ENCODE measurements around the gene ADCY9. TPM values are rescaled to one million over a fixed set of nuclear protein-coding genes. Genes with fewer than 3 reads are reported as not detected.

Gene ADCY9
- total RNA-seq, 5 donors from 2014 or later (not counting 1 experiment from before 2014, with no cell fraction given) = 7.9 to 15.7 (median 11.6) TPM

DNA sequence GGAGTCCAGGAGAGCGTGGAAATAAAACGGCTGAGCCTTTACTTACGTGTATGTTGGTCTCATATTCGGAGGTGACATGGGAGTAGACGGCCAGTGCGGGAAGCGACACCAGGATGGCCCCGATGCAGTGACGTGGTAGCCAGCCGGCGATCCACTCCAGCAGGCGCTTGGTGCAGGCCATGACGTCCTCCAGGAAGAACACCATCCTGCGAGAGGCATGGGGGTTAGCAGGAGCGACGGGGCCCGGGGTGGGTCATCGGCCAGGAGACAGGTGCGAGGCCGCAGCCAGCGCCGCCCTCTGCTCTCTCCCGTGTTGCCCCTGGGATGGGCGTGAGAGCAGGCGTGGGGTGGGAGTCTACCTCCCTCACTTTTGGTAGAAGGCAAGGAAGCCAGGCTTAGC is 137.2 kb downstream of the ADCY9 start:
- Mint-ChIP-seq H3K27me3 (no peaks in the 10 kb centered on the region), H3K4me1 (peaks cover 7 to 9% (median 7%) of the 10 kb centered on the region in 3 donors), H3K36me3 (peaks cover 18% of the 10 kb centered on the region), H3K4me3 (no peak overlapping the region), H3K27ac (no peak overlapping the region), H3K9me3 (no peaks in the 10 kb centered on the region)
- no peak for ATAC-seq (replicated peaks in 1 of 4)
- 98% methylated on average over 25 of the region's 25 CpGs for WGBS (ENCODE audit: insufficient coverage)
- peaks cover 0 to 2% of the 10 kb centered on the region in 2 donors for H3K36me3 ChIP-seq (ENCODE audit: control insufficient read depth in 2 of 2, extremely low read depth in 1 of 2, insufficient read depth in 1 of 2, low read length in 1 of 2)
- H3K4me3 ChIP-seq (ENCODE audit: control insufficient read depth in 1 of 2, extremely low read depth in 1 of 2, low read length in 1 of 2) = no peak overlapping the region
- no peaks in the 10 kb centered on the region for H3K9me3 ChIP-seq
- no peak overlapping the region for H3K27ac ChIP-seq (ENCODE audit: low read length)
- DNase-seq = no peak
- ChIA-PET POLR2A (interaction anchor here in 1 of 2 donors (0.6 kb wide), 1 partner anchor 16 kb away, joined by 3 read pairs; no protein-coding TSS in a partner anchor), CTCF (interaction anchor here in 1 of 2 donors (1.2 kb wide), 1 partner anchor 16 kb away, joined by 3 read pairs; no protein-coding TSS in a partner anchor)
- peaks cover 0 to 8% of the 10 kb centered on the region in 2 experiments for H3K4me1 ChIP-seq (ENCODE audit: control insufficient read depth in 1 of 2, extremely low read depth in 1 of 2, insufficient read depth in 2 of 2, low read length in 2 of 2)
- no peaks in the 10 kb centered on the region for H3K27me3 ChIP-seq (replicated peaks in 1 of 2; ENCODE audit: control insufficient read depth in 2 of 2, extremely low read depth in 1 of 2, insufficient read depth in 2 of 2, low read length in 1 of 2)

DNA sequence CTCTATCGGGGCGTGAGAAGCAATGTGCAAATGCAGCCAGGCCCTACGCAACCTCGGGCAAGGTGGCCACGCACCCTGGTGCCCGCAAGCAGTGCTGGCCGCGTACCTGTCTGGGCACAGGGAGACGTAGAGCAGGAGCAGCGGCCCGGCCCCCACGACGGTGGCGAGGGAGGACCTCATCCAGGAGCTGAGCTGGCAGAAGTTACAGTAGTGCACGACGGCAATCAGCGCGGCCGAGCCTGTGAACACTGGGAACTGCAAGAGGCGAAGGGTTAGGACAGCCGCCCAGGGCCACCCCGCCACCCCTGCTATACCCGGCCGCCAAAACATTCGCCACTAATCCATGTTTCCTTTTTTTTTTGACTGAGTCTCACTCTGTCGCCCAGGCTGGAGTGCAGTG is 138.9 kb downstream of the ADCY9 start:
- Mint-ChIP-seq H3K9me3 (no peaks in the 10 kb centered on the region), H3K36me3 (peaks cover 15% of the 10 kb centered on the region), H3K4me3 (no peak overlapping the region), H3K4me1 (no peaks in the 10 kb centered on the region), H3K27me3 (no peaks in the 10 kb centered on the region), H3K27ac (no peak overlapping the region)
- Histone ChIP-seq H3K27ac (ENCODE audit: low read length) (no peak overlapping the region), H3K4me1 (ENCODE audit: control insufficient read depth in 1 of 2, extremely low read depth in 1 of 2, insufficient read depth in 2 of 2, low read length in 2 of 2) (no peaks in the 10 kb centered on the region), H3K36me3 (ENCODE audit: control insufficient read depth in 2 of 2, extremely low read depth in 1 of 2, insufficient read depth in 1 of 2, low read length in 1 of 2) (peaks cover 0 to 2% of the 10 kb centered on the region in 2 donors), H3K4me3 (ENCODE audit: control insufficient read depth in 1 of 2, extremely low read depth in 1 of 2, low read length in 1 of 2) (no peak overlapping the region), H3K9me3 (no peaks in the 10 kb centered on the region), H3K27me3 (replicated peaks in 1 of 2; ENCODE audit: control insufficient read depth in 2 of 2, extremely low read depth in 1 of 2, insufficient read depth in 2 of 2, low read length in 1 of 2) (no peaks in the 10 kb centered on the region)
- ATAC-seq (replicated peaks in 1 of 4) = no peak
- ChIA-PET CTCF (no interaction called here), POLR2A (no interaction called here)
- WGBS (ENCODE audit: insufficient coverage) = 88% methylated on average over 26 of the region's 26 CpGs
- no peak for DNase-seq

DNA sequence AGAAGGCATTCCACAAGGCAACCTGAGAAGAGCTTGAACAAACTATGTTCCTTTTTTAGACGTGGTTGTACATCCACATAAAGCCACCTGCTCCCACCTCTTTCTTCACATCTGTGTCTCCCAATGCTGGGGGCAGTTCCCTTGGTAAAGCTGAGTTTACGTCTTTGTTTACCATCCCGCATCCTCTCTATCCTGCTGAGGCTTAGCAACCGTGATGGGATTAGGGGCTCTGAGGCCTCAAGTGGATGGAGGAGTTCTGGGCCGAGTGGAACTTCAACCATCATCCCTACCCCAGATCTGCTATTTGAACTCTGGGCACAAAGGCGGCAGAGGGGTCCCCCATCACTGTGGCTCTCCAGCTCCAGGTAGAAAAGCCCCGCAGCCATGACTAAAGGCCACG is 141.5 kb downstream of the ADCY9 start:
- Mint-ChIP-seq H3K4me3 (no peak overlapping the region), H3K9me3 (no peaks in the 10 kb centered on the region), H3K27ac (no peak overlapping the region), H3K36me3 (peaks cover 15% of the 10 kb centered on the region), H3K27me3 (no peaks in the 10 kb centered on the region), H3K4me1 (no peaks in the 10 kb centered on the region)
- WGBS (ENCODE audit: insufficient coverage) = 89% methylated on average over 1 of the region's 8 CpGs
- CTCF ChIA-PET = no interaction called here
- Histone ChIP-seq H3K27me3 (replicated peaks in 1 of 2; ENCODE audit: control insufficient read depth in 2 of 2, extremely low read depth in 1 of 2, insufficient read depth in 2 of 2, low read length in 1 of 2) (no peaks in the 10 kb centered on the region), H3K4me1 (ENCODE audit: control insufficient read depth in 1 of 2, extremely low read depth in 1 of 2, insufficient read depth in 2 of 2, low read length in 2 of 2) (no peaks in the 10 kb centered on the region), H3K4me3 (ENCODE audit: control insufficient read depth in 1 of 2, extremely low read depth in 1 of 2, low read length in 1 of 2) (no peak overlapping the region), H3K36me3 (ENCODE audit: control insufficient read depth in 2 of 2, extremely low read depth in 1 of 2, insufficient read depth in 1 of 2, low read length in 1 of 2) (peaks cover 0 to 2% of the 10 kb centered on the region in 2 donors), H3K27ac (ENCODE audit: low read length) (no peak overlapping the region), H3K9me3 (no peaks in the 10 kb centered on the region)
- no peak for DNase-seq
- no peak for ATAC-seq (replicated peaks in 1 of 4)
- POLR2A ChIA-PET = no interaction called here

DNA sequence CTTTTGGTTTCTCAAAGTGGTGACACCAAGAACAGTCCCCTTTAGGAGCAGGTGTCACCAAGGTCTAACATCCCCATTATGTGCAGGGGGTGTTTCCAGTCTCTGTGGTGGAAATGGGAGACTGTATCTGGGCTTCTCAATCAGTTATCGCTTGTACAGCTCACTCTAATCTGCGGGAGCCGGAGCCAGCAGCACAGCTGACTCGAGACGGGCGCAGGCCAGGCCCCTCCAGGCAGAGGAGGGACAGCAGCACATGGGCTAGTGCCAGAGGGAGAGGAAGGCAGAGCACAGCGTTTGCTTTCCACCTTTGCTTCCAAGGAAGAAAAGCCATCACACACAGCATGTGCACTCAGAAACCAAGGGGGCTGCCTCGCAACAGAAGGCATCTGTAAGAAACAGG is 144.5 kb downstream of the ADCY9 start:
- CTCF ChIA-PET = no interaction called here
- Mint-ChIP-seq H3K27me3 (no peaks in the 10 kb centered on the region), H3K4me1 (no peaks in the 10 kb centered on the region), H3K36me3 (peaks cover 7% of the 10 kb centered on the region), H3K27ac (no peak overlapping the region), H3K4me3 (no peak overlapping the region), H3K9me3 (no peaks in the 10 kb centered on the region)
- no peaks in the 10 kb centered on the region for H3K36me3 ChIP-seq (ENCODE audit: control insufficient read depth in 2 of 2, extremely low read depth in 1 of 2, insufficient read depth in 1 of 2, low read length in 1 of 2)
- H3K27ac ChIP-seq (ENCODE audit: low read length) = no peak overlapping the region
- DNase-seq (no peak), ATAC-seq (replicated peaks in 1 of 4) (no peak)
- H3K27me3 ChIP-seq (replicated peaks in 1 of 2; ENCODE audit: control insufficient read depth in 2 of 2, extremely low read depth in 1 of 2, insufficient read depth in 2 of 2, low read length in 1 of 2) = no peaks in the 10 kb centered on the region
- POLR2A ChIA-PET = no interaction called here
- no peak overlapping the region for H3K4me3 ChIP-seq (ENCODE audit: control insufficient read depth in 1 of 2, extremely low read depth in 1 of 2, low read length in 1 of 2)
- WGBS (ENCODE audit: insufficient coverage) = 93% methylated on average over 6 of the region's 8 CpGs
- H3K9me3 ChIP-seq = no peaks in the 10 kb centered on the region
- no peaks in the 10 kb centered on the region for H3K4me1 ChIP-seq (ENCODE audit: control insufficient read depth in 1 of 2, extremely low read depth in 1 of 2, insufficient read depth in 2 of 2, low read length in 2 of 2)

DNA sequence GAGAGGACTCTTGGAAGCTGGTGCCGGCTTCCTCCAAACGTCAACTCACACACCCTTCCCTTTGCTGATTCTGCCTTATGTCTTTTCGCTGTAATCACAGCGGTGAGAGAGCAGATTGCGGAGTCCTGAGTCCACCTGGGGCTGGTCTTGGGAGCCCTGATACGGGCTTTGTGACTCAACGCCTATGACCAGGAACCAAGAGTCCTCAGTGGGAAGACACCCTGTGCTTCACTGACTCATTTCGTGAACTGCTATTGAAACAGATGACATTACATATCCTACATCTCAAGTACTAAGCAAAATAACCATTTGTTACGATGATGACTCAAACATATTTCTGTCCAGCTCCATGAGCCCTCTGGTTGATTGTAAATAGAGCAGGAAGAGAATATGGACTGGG is 145.0 kb downstream of the ADCY9 start:
- Mint-ChIP-seq H3K4me1 (no peaks in the 10 kb centered on the region), H3K27me3 (no peaks in the 10 kb centered on the region), H3K4me3 (no peak overlapping the region), H3K27ac (no peak overlapping the region), H3K9me3 (no peaks in the 10 kb centered on the region), H3K36me3 (peaks cover 11% of the 10 kb centered on the region)
- Histone ChIP-seq H3K4me1 (ENCODE audit: control insufficient read depth in 1 of 2, extremely low read depth in 1 of 2, insufficient read depth in 2 of 2, low read length in 2 of 2) (no peaks in the 10 kb centered on the region), H3K27me3 (replicated peaks in 1 of 2; ENCODE audit: control insufficient read depth in 2 of 2, extremely low read depth in 1 of 2, insufficient read depth in 2 of 2, low read length in 1 of 2) (no peaks in the 10 kb centered on the region), H3K27ac (ENCODE audit: low read length) (no peak overlapping the region), H3K9me3 (no peaks in the 10 kb centered on the region), H3K4me3 (ENCODE audit: control insufficient read depth in 1 of 2, extremely low read depth in 1 of 2, low read length in 1 of 2) (no peak overlapping the region), H3K36me3 (ENCODE audit: control insufficient read depth in 2 of 2, extremely low read depth in 1 of 2, insufficient read depth in 1 of 2, low read length in 1 of 2) (peaks cover 0 to under 1% of the 10 kb centered on the region in 2 donors)
- CTCF ChIA-PET = no interaction called here
- DNase-seq = no peak
- no peak for ATAC-seq (replicated peaks in 1 of 4)
- POLR2A ChIA-PET = no interaction called here
- WGBS (ENCODE audit: insufficient coverage) = 84% methylated on average over 7 of the region's 9 CpGs

DNA sequence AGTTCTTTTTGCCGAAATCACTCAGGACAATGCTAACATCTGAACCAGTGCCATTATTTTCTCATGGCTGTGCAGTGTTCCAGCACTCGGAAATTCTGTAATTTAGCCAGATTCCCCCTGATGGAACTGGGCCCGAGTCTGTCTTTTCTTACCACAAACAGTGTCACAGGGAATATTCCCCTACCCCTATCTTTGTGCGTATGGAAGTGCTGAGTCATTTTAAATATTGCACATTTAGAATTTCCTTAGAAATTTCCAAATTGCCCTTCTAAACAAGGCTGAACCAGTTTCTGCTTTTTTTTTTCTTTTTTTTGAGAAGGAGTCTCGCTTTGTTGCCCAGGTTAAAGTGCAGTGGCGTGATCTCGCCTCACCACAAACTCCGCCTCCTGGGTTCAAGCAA is 147.7 kb downstream of the ADCY9 start:
- Histone ChIP-seq H3K9me3 (no peaks in the 10 kb centered on the region), H3K4me1 (ENCODE audit: control insufficient read depth in 1 of 2, extremely low read depth in 1 of 2, insufficient read depth in 2 of 2, low read length in 2 of 2) (peaks cover 0 to under 1% of the 10 kb centered on the region in 2 experiments), H3K27ac (ENCODE audit: low read length) (no peak overlapping the region), H3K27me3 (replicated peaks in 1 of 2; ENCODE audit: control insufficient read depth in 2 of 2, extremely low read depth in 1 of 2, insufficient read depth in 2 of 2, low read length in 1 of 2) (peaks cover 0 to under 1% of the 10 kb centered on the region in 2 experiments), H3K4me3 (ENCODE audit: control insufficient read depth in 1 of 2, extremely low read depth in 1 of 2, low read length in 1 of 2) (no peak overlapping the region), H3K36me3 (ENCODE audit: control insufficient read depth in 2 of 2, extremely low read depth in 1 of 2, insufficient read depth in 1 of 2, low read length in 1 of 2) (peaks cover 0 to 5% of the 10 kb centered on the region in 2 donors)
- WGBS (ENCODE audit: insufficient coverage) = 94% methylated on average over 7 of the region's 8 CpGs
- ChIA-PET POLR2A (no interaction called here), CTCF (no interaction called here)
- H3K27ac Mint-ChIP-seq = no peak overlapping the region
- H3K36me3 Mint-ChIP-seq = peaks cover 16% of the 10 kb centered on the region
- H3K27me3 Mint-ChIP-seq = no peaks in the 10 kb centered on the region
- ATAC-seq (replicated peaks in 1 of 4) (no peak), DNase-seq (no peak)
- no peaks in the 10 kb centered on the region for H3K9me3 Mint-ChIP-seq
- H3K4me1 Mint-ChIP-seq = peaks cover 5 to 7% (median 5%) of the 10 kb centered on the region in 3 donors
- no peak overlapping the region for H3K4me3 Mint-ChIP-seq

DNA sequence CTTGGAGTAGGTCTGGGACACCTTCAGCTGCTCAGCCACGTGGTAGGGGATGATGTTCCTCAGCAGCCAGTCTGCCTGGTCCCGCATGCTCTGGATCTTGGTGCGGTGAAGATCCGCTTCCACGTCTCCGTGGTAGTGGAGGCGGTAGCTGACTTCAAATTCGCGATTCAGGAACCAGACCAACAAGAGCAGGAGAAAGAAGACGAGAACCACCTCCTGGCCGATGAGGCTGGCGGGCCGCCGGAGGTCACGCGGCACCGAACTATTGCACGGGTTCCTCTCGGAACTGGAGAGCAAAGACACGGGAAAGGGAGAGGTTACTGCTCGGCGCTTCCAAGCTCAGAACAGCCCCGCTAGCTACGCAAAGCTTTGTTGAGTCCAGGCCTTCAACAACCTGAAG is 149.6 kb downstream of the ADCY9 start:
- CTCF ChIA-PET = no interaction called here
- 92% methylated on average over 24 of the region's 24 CpGs for WGBS (ENCODE audit: insufficient coverage)

More for the DNA sequence above, 149.6 kb downstream of the ADCY9 start:
- Histone ChIP-seq H3K4me1 (ENCODE audit: control insufficient read depth in 1 of 2, extremely low read depth in 1 of 2, insufficient read depth in 2 of 2, low read length in 2 of 2) (peaks cover 0 to 17% of the 10 kb centered on the region in 2 experiments), H3K9me3 (no peaks in the 10 kb centered on the region), H3K27me3 (replicated peaks in 1 of 2; ENCODE audit: control insufficient read depth in 2 of 2, extremely low read depth in 1 of 2, insufficient read depth in 2 of 2, low read length in 1 of 2) (peaks cover 0 to 5% of the 10 kb centered on the region in 2 experiments), H3K36me3 (ENCODE audit: control insufficient read depth in 2 of 2, extremely low read depth in 1 of 2, insufficient read depth in 1 of 2, low read length in 1 of 2) (peaks cover 0 to 5% of the 10 kb centered on the region in 2 donors), H3K27ac (ENCODE audit: low read length) (no peak overlapping the region), H3K4me3 (ENCODE audit: control insufficient read depth in 1 of 2, extremely low read depth in 1 of 2, low read length in 1 of 2) (no peak overlapping the region)
- no peaks in the 10 kb centered on the region for H3K27me3 Mint-ChIP-seq
- no peaks in the 10 kb centered on the region for H3K9me3 Mint-ChIP-seq
- H3K4me1 Mint-ChIP-seq = peaks cover 11 to 23% (median 22%) of the 10 kb centered on the region in 3 donors
- no peak for DNase-seq
- peaks cover 16% of the 10 kb centered on the region for H3K36me3 Mint-ChIP-seq
- no peak for ATAC-seq (replicated peaks in 1 of 4)
- POLR2A ChIA-PET = interaction anchor here in 1 of 2 donors (0.6 kb wide), 1 partner anchor 1078 kb away, joined by 4 read pairs; no protein-coding TSS in a partner anchor
- no peak overlapping the region for H3K4me3 Mint-ChIP-seq
- no peak overlapping the region for H3K27ac Mint-ChIP-seq

All from T-cell (primary cell).